NCI-H1417 (cell line): ENCODE data around the gene TCF21.
"Not testable (repeated sequence)": the region's sequence is repeated elsewhere in the genome, so short reads cannot be mapped to it uniquely, and the experiment has no call there.

Experiments used
- DNase-seq, 3 experiments: peaks; one replicate each; lab custom pipeline; 2025; lab: John Stamatoyannopoulos, UW

TCF21 gene

DNA sequence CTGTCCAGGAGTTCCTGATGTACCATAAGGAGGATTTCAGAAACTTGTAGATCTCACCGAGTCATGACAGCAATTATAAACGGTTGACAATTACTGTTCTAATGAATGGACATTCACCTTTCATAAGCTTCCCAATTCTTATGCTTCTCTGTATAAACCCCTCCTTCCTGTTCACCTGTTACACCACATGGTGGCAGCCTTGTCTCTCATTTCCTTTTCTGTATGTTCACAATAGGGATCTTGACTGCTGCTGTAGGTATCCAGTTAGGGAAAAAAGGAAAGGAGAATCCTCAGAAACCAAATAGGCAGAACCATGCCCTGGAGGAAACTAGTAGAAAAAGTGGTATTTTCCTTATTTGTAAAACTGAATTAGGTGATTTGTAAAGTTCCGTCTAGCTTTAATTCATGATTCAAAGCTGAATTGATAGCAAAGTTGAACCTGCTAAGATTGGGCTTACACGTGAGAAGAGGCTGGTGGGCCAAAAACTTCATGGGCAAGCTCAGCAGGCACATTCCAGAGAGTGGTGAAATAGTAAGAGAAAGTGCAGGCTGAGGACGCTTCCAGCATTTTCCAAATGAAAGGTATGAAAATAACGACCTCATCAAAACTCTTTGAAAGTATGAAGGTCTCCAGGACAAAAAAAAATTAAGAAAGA, 35.2 kb downstream of the TCF21 start:
- peak; percentile 68 to 94 (median 70) for DNase-seq

DNA sequence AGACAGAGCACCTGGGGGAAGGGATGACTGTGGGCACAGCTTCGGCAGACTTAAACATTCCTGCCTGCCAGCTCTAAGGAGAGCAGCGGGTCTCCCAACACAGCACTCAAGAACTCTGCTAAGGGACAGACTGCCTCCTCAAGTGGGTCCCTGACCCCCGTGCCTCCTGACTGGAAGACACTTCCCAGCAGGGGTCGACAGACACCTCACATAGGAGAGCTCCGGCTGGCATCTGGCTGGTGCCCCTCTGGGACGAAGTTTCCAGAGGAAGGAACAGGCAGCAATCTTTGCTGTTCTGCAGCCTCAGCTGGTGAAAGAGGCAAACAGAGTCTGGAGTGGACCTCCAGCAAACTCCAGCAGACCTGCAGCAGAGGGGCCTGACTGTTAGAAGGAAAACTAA, 42.3 kb downstream of the TCF21 start:
- DNase-seq, result not testable (repeated sequence)

DNA sequence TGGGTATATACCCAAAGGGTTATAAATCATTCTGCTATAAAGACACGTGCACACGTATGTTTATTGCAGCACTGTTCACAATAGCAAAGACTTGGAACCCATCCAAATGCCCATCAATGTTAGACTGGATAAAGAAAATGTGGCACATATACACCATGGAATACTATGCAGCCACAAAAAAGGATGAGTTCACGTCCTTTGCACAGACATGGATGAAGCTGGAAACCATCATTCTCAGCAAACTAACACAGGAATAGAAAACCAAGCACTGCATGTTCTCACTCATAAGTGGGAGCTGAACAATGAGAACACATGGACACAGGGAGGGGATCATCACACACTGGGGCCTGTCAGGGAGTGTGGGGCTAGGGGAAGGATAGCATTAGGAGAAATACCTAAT, 47.4 kb downstream of the TCF21 start:
- DNase-seq, result not testable (repeated sequence)

DNA sequence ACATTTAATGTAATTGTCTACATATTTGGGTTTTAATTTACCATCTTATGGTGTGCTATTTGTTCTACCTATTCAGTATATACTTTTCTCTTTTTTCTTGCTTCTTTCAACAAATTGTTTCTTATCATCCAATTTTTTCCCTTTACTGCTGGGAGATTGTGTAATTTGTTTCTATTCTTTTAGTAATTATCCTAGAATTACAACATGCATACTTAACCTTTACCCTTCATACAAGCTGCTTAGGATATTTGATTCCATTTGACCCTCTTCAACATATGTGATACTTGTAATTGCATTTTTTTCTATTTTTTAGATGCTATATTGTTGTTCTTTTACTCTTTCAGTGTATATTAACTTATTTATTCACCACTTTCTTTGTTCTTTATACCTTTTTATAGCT, 49.0 kb downstream of the TCF21 start:
- no peak for DNase-seq

DNA sequence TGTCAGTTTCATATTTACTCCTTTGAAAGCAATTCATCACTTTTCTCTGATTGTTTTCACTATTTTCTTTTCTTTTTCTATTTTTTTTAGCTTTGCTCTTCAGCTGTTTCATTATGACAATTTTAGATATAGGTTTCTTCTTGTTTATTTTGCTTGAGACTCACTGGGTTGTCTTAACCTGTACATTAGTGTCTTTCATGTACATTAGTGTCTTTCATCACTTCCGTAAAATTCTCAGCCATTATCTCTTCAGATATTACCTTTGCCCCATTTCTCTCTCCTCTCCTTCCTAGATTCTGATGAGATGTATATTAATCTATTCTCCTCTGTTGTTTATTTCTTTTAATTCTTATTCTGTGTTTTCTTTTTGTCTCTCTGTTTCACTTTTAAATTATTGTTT, 49.6 kb downstream of the TCF21 start:
- DNase-seq, result no peak

DNA sequence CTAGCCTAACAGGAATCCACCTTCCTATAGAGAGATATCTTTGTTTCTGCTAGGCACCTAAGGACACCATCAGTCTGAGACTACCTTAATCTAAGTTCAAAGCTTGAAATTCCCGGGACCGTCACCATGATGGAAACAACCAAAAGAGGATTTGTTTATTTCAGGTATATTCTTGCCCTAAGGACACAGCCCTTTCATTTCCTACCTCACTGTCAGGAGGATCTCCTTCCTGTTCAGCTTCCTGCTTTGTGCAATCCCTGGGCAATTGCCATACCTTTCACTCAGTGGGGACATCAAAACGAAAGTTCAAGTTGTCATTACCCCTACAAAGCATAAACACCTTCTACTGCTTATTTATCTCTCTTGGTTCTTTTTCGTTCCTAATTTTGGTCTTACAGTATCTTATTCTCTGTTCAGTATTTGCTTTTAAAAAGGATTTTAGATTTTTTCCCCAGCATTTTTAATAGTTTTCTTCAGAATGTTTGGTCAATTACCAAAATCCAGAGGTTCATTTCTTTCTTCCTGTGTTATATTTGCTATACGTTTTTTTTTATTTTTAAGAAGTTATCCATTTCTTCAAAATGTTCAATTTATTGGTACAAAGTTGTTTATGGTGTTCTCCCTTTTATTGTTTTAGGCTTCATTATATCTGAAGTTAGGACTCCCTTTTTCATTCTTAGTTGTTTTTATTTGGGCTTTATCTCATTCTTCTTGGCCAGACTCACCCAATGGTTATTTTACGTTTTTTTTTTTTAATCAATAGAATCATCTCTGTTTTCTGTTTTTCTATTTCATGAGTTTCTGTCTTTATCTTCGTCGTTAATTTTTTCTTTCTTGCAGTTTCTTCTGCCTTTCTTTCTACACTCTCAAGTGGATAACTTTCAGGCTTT, 51.1 kb downstream of the TCF21 start:
- no peak for DNase-seq
